IMR-90 (cell line): Measurements from ENCODE around the gene REEP2. TPM values are rescaled to one million over a fixed set of nuclear protein-coding genes. Genes with fewer than 3 reads are reported as not detected.

Experiments used
- ATAC-seq: fragments of 200-7000 bp; cut with Tn5 transposase; 2 replicates; pipeline ENCODE4 v1.9.1; 2020; ENCODE audit warnings: low read depth, mild to moderate bottlenecking, moderate library complexity
- BruUV-seq: library from RNA; stranded (reverse); fragments of 400-500 nt; replicated peaks from 2 replicates; lab custom pipeline; 2021; lab: Mats Ljungman, UMichigan
- CTCF ChIA-PET: fragments of 300-600 bp; formaldehyde crosslinking; extraction: SDS; loops from one replicate; lab custom pipeline; 2021; ENCODE audit warnings: antibody characterized with exemption; lab: Yijun Ruan, JAX
- POLR2A ChIA-PET: fragments of 300-600 bp; sonication (Branson Sonifier 250); formaldehyde crosslinking; loops from one replicate; lab custom pipeline; 2022; ENCODE audit warnings: antibody characterized with exemption; ENCODE audit not compliant: unreplicated experiment; lab: Charles Lee
- DNase-seq: peaks from one replicate; pipeline ENCODE4 v3.0.0; 2013
- H2AFZ ChIP-seq: replicated peaks from 2 replicates; pipeline ENCODE3; 2013; ENCODE audit warnings: low read length, mild to moderate bottlenecking; ENCODE audit not compliant: poor library complexity
- H2AK5ac ChIP-seq: 2 replicates; pipeline ENCODE4 v1.6.1; 2013; ENCODE audit warnings: low read depth, low read length, inconsistent platforms
- H2AK9ac ChIP-seq: replicated peaks from 2 replicates; pipeline ENCODE3; 2013; ENCODE audit warnings: mild to moderate bottlenecking, low read depth, low read length, moderate library complexity; ENCODE audit not compliant: poor library complexity
- H2BK120ac ChIP-seq: 2 replicates; pipeline ENCODE4 v1.6.1; 2013; ENCODE audit warnings: low read depth, low read length, inconsistent platforms
- H2BK15ac ChIP-seq: 3 replicates; pipeline ENCODE4 v1.6.1; 2013; ENCODE audit warnings: low read depth, low read length, inconsistent platforms
- H2BK20ac ChIP-seq: 2 replicates; pipeline ENCODE4 v1.6.1; 2013; ENCODE audit warnings: low read depth, mild to moderate bottlenecking, inconsistent platforms, low read length, moderate library complexity
- H2BK5ac ChIP-seq: 2 replicates; pipeline ENCODE4 v1.6.1; 2013; ENCODE audit warnings: mild to moderate bottlenecking, low read depth, low read length, inconsistent platforms; ENCODE audit not compliant: poor library complexity, severe bottlenecking
- H3K14ac ChIP-seq: replicated peaks from 2 replicates; pipeline ENCODE4 v1.6.1; 2013; ENCODE audit warnings: low read depth, low read length, inconsistent platforms
- H3K18ac ChIP-seq: 2 replicates; pipeline ENCODE4 v1.6.1; 2013; ENCODE audit warnings: low read depth, low read length, control low read depth
- H3K23ac ChIP-seq: 2 replicates; pipeline ENCODE4 v1.6.1; 2013; ENCODE audit warnings: low read depth, low read length, inconsistent platforms
- H3K27ac ChIP-seq: 2 replicates; pipeline ENCODE4 v1.5.1; 2013; ENCODE audit warnings: mild to moderate bottlenecking, control low read depth, low read length; ENCODE audit not compliant: insufficient read depth
- H3K27me3 ChIP-seq: 2 replicates; pipeline ENCODE4 v1.6.1; 2013; ENCODE audit warnings: low read length; ENCODE audit not compliant: control insufficient read depth, insufficient read depth
- H3K36me3 ChIP-seq: 2 replicates; pipeline ENCODE4 v1.6.1; 2013; ENCODE audit warnings: low read length, mixed read lengths; ENCODE audit not compliant: control insufficient read depth, insufficient read depth
- H3K4ac ChIP-seq: 2 replicates; pipeline ENCODE4 v1.6.1; 2013; ENCODE audit warnings: low read depth, low read length, inconsistent platforms
- H3K4me1 ChIP-seq: 2 replicates; pipeline ENCODE4 v1.6.1; 2013; ENCODE audit warnings: low read length, mixed read lengths; ENCODE audit not compliant: control insufficient read depth, insufficient read depth
- H3K4me2 ChIP-seq: 2 replicates; pipeline ENCODE4 v1.6.1; 2013; ENCODE audit warnings: low read depth, mild to moderate bottlenecking, control low read depth, low read length, moderate library complexity
- H3K4me3 ChIP-seq: 2 replicates; pipeline ENCODE4 v1.5.1; 2013; ENCODE audit warnings: low read depth, mild to moderate bottlenecking, control low read depth, low read length, moderate library complexity; ENCODE audit not compliant: insufficient read depth
- H3K56ac ChIP-seq: 2 replicates; pipeline ENCODE4 v1.6.1; 2013; ENCODE audit warnings: low read length, inconsistent platforms; ENCODE audit not compliant: insufficient read depth; ENCODE audit errors: extremely low read depth
- H3K79me1 ChIP-seq, 2 experiments: 2 replicates each; pipeline ENCODE4 v1.6.1; 2013; ENCODE audit warnings: low read length in 2 of 2, inconsistent platforms in 1 of 2, low read depth in 1 of 2
- H3K9ac ChIP-seq: 2 replicates; pipeline ENCODE4 v1.6.1; 2013; ENCODE audit warnings: low read depth, low read length, control low read depth
- H3K9me1 ChIP-seq: 2 replicates; pipeline ENCODE4 v1.6.1; 2013; ENCODE audit warnings: low read length, inconsistent platforms; ENCODE audit not compliant: insufficient read depth
- H3K9me3 ChIP-seq: 2 replicates; pipeline ENCODE4 v1.6.1; 2013; ENCODE audit warnings: low read length; ENCODE audit not compliant: control insufficient read depth, insufficient read depth
- H4K20me1 ChIP-seq: 2 replicates; pipeline ENCODE4 v1.6.1; 2013; ENCODE audit warnings: low read length, inconsistent platforms; ENCODE audit not compliant: insufficient read depth
- H4K5ac ChIP-seq: 2 replicates; pipeline ENCODE4 v1.6.1; 2013; ENCODE audit warnings: mild to moderate bottlenecking, low read depth, low read length, control low read depth
- H4K8ac ChIP-seq, 2 experiments: 2 replicates each; pipeline ENCODE4 v1.6.1; 2013; ENCODE audit warnings: low read depth in 2 of 2, low read length in 2 of 2, control low read depth in 1 of 2, inconsistent platforms in 1 of 2
- H4K91ac ChIP-seq: 2 replicates; pipeline ENCODE4 v1.6.1; 2013; ENCODE audit warnings: low read depth, low read length, inconsistent platforms; ENCODE audit not compliant: insufficient read depth
- BHLHE40 ChIP-seq: fragments of 150-350 bp; IDR thresholded peaks from 2 replicates; pipeline ENCODE4 v1.6.1; 2016; ENCODE audit warnings: mild to moderate bottlenecking, low read depth, low read length
- CEBPB ChIP-seq: IDR thresholded peaks from 2 replicates; pipeline ENCODE4 v1.6.1; 2012; ENCODE audit warnings: low read depth, low read length, improper control_type of control experiment
- CHD1 ChIP-seq: IDR thresholded peaks from 2 replicates; pipeline ENCODE4 v1.6.1; 2012; ENCODE audit warnings: low read depth, low read length, improper control_type of control experiment
- FOS ChIP-seq: fragments of 150-350 bp; IDR thresholded peaks from 2 replicates; pipeline ENCODE4 v1.6.1; 2016; ENCODE audit warnings: low read depth, low read length
- MAFK ChIP-seq: IDR thresholded peaks from 2 replicates; pipeline ENCODE4 v1.6.1; 2012; ENCODE audit warnings: low read depth, low read length, improper control_type of control experiment
- MAZ ChIP-seq: IDR thresholded peaks from 2 replicates; pipeline ENCODE4 v1.6.1; 2012; ENCODE audit warnings: low read depth, mild to moderate bottlenecking, low read length, improper control_type of control experiment, moderate library complexity, borderline replicate concordance
- MXI1 ChIP-seq: IDR thresholded peaks from 2 replicates; pipeline ENCODE4 v1.6.1; 2012; ENCODE audit warnings: low read depth, mild to moderate bottlenecking, low read length, moderate library complexity, borderline replicate concordance
- NFE2L2 ChIP-seq: fragments of 150-350 bp; IDR thresholded peaks from 2 replicates; pipeline ENCODE4 v1.6.1; 2016; ENCODE audit warnings: low read depth, mild to moderate bottlenecking, low read length
- POLR2A ChIP-seq: IDR thresholded peaks from 2 replicates; pipeline ENCODE4 v1.6.1; 2012; ENCODE audit warnings: mild to moderate bottlenecking, low read depth, low read length
- RAD21 ChIP-seq: IDR thresholded peaks from 2 replicates; pipeline ENCODE4 v1.6.1; 2012; ENCODE audit warnings: low read length, improper control_type of control experiment
- RCOR1 ChIP-seq: IDR thresholded peaks from 2 replicates; pipeline ENCODE4 v1.6.1; 2012; ENCODE audit warnings: mild to moderate bottlenecking, low read length, improper control_type of control experiment; ENCODE audit not compliant: insufficient replicate concordance
- SMC3 ChIP-seq: fragments of 150-350 bp; IDR thresholded peaks from 2 replicates; pipeline ENCODE4 v1.6.1; 2016; ENCODE audit warnings: low read depth, mild to moderate bottlenecking, antibody characterized with exemption, low read length, moderate library complexity
- WGBS, 2 experiments: methylation state at CpG; one replicate each; pipeline versions ENCODE4 v1.1.5 to v1.1.7; 2013; ENCODE audit warnings: missing lambda C conversion rate in 2 of 2; ENCODE audit not compliant: insufficient read length in 1 of 2; ENCODE audit errors: extremely low coverage in 2 of 2; 5-methylcytosine and 5-hydroxymethylcytosine counted together
- dilution Hi-C: fragments of 300-500 bp; cut with HindIII; formaldehyde crosslinking; loops from one replicate; pipeline ENCODE4 v1.14.3; 2018; ENCODE audit warnings: low sequenced_read_pairs; ENCODE audit not compliant: unreplicated experiment
- in situ Hi-C: fragments of 300-500 bp; cut with MboI; formaldehyde crosslinking; loops from 3 replicates; pipeline ENCODE4 v1.14.3; 2019; ENCODE audit warnings: low sequenced_read_pairs, inconsistent platforms, mixed read lengths
- intact Hi-C: fragments of 100-400 bp; cut with micrococcal nuclease; formaldehyde crosslinking; loops from 2 replicates; pipeline ENCODE4 v1.10.0; 2022
- polyA plus RNA-seq, 3 experiments: library from polyadenylated mRNA; depleted of rRNA; stranded (reverse); fragments of >200 nt; gene quantifications; 2 replicates each; pipeline ENCODE4 v1.2.3, GENCODE V29; 2012; ENCODE audit warnings: low replicate concordance in 1 of 3
- total RNA-seq: library from RNA; depleted of rRNA; stranded (reverse); fragments of >200 nt; gene quantifications from 2 replicates; pipeline ENCODE4 v1.2.3, GENCODE V29; 2012
- TF ChIP-seq, protein P1 (sequence below): conservative IDR thresholded peaks from 2 replicates; pipeline ENCODE4 v1.5.1; 2012; ENCODE audit warnings: mild to moderate bottlenecking, low read depth, low read length, improper control_type of control experiment
- TF ChIP-seq, protein P2 (sequence below): fragments of 150-350 bp; IDR thresholded peaks from 2 replicates; pipeline ENCODE4 v1.6.1; 2016; ENCODE audit warnings: low read depth, mild to moderate bottlenecking, low read length, moderate library complexity, borderline replicate concordance
- TF ChIP-seq, protein P3 (sequence below): fragments of 150-350 bp; IDR thresholded peaks from 2 replicates; pipeline ENCODE4 v1.6.1; 2017; ENCODE audit warnings: mild to moderate bottlenecking, antibody characterized with exemption, low read length, low read depth

Gene REEP2
- total and polyA plus RNA-seq, 2 of the 4 experiments (the other 2 are of a cell fraction): 12.4 to 17.0 TPM

DNA sequence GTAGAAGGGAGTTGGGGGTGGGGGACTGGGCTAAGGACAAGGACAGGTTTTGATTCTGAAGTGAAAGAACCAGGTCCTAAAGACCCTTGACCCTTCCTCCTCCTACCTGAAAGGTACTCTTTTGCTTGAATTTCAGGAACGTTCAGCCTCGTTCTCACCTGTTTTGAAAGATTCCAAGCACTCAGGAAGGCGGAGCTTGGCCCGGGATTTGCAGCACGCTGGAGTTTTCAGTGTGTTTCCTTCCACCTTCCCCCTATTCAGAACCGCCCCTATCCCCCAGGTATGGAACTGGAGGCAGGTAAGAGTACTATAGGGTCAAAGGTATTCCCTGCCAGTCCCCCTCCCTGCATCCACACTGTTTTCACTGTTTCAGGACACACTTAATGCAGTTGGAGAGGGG is 33.5 kb downstream of the REEP2 start:
- Histone ChIP-seq H2AK9ac (no peak overlapping the region), H3K4me1 (peaks cover 5% of the 10 kb centered on the region; the same call in 1 of the 2 replicates), H2BK120ac (no peak overlapping the region), H3K36me3 (peaks cover 10% of the 10 kb centered on the region), H2BK20ac (no peak overlapping the region), H3K14ac (no peak overlapping the region), H3K27me3 (peaks cover 2% of the 10 kb centered on the region; the same call in 1 of the 2 replicates), H4K91ac (no peak overlapping the region), H3K4ac (no peak overlapping the region), H3K56ac (no peak overlapping the region), H3K9me3 (no peaks in the 10 kb centered on the region), H2AFZ (no peak overlapping the region), H3K9me1 (peaks cover 16% of the 10 kb centered on the region), H3K4me3 (no peak overlapping the region), H3K4me2 (no peak overlapping the region), H3K18ac (no peak overlapping the region), H3K23ac (no peak overlapping the region), H4K5ac (no peak overlapping the region), H2BK15ac (no peak overlapping the region), H3K79me1 (peaks cover 9 to 17% of the 10 kb centered on the region in 2 experiments; a peak in 3 of 4 replicates), H2AK5ac (no peak overlapping the region), H4K8ac (no peak overlapping the region), H4K20me1 (peaks cover 37% of the 10 kb centered on the region), H3K27ac (no peak overlapping the region), H2BK5ac (no peak overlapping the region), H3K9ac (no peak overlapping the region)
- ChIA-PET CTCF (no interaction called here), POLR2A (no interaction called here)
- dilution Hi-C loops: no loop called here
- no peak for DNase-seq
- ATAC-seq: no peak
- in situ Hi-C loops: no loop called here
- WGBS, 2 experiments: no CpG with 5 or more reads among the region's 6 CpGs
- no peak for TF ChIP-seq CEBPB
- TF ChIP-seq MAFK: no peak
- TF ChIP-seq BHLHE40: no peak
- no peak for TF ChIP-seq POLR2A
- no peak for TF ChIP-seq FOS
- no peak for TF ChIP-seq RAD21
- TF ChIP-seq NFE2L2: no peak
- TF ChIP-seq MAZ: no peak
- TF ChIP-seq, protein P1, sequence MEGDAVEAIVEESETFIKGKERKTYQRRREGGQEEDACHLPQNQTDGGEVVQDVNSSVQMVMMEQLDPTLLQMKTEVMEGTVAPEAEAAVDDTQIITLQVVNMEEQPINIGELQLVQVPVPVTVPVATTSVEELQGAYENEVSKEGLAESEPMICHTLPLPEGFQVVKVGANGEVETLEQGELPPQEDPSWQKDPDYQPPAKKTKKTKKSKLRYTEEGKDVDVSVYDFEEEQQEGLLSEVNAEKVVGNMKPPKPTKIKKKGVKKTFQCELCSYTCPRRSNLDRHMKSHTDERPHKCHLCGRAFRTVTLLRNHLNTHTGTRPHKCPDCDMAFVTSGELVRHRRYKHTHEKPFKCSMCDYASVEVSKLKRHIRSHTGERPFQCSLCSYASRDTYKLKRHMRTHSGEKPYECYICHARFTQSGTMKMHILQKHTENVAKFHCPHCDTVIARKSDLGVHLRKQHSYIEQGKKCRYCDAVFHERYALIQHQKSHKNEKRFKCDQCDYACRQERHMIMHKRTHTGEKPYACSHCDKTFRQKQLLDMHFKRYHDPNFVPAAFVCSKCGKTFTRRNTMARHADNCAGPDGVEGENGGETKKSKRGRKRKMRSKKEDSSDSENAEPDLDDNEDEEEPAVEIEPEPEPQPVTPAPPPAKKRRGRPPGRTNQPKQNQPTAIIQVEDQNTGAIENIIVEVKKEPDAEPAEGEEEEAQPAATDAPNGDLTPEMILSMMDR: no peak
- no peak for TF ChIP-seq MXI1
- no peak for TF ChIP-seq CHD1
- TF ChIP-seq SMC3: no peak
- no peak for TF ChIP-seq RCOR1
- TF ChIP-seq, protein P2, sequence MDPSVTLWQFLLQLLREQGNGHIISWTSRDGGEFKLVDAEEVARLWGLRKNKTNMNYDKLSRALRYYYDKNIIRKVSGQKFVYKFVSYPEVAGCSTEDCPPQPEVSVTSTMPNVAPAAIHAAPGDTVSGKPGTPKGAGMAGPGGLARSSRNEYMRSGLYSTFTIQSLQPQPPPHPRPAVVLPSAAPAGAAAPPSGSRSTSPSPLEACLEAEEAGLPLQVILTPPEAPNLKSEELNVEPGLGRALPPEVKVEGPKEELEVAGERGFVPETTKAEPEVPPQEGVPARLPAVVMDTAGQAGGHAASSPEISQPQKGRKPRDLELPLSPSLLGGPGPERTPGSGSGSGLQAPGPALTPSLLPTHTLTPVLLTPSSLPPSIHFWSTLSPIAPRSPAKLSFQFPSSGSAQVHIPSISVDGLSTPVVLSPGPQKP: no peak
- TF ChIP-seq, protein P3, sequence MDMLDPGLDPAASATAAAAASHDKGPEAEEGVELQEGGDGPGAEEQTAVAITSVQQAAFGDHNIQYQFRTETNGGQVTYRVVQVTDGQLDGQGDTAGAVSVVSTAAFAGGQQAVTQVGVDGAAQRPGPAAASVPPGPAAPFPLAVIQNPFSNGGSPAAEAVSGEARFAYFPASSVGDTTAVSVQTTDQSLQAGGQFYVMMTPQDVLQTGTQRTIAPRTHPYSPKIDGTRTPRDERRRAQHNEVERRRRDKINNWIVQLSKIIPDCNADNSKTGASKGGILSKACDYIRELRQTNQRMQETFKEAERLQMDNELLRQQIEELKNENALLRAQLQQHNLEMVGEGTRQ: no peak
- intact Hi-C loops: no loop called here
- no TSS peak for BruUV-seq
